Activated T-helper 17 cell treated with anti-CD3 and anti-CD28 coated beads, Interleukin-2, amount 50 U/mL, for 72 hours (primary cell): ENCODE results near the gene TPSG1. TPM values are rescaled to one million over a fixed set of nuclear protein-coding genes. Genes with fewer than 3 reads are reported as not detected.
A peak's percentile ranks its signal among the peaks of the same experiment; 100 is the strongest.
"Not testable (repeated sequence)": the region's sequence is repeated elsewhere in the genome, so short reads cannot be mapped to it uniquely, and the experiment has no call there.

ENCODE experiments used
- ATAC-seq: fragments of 150-1000 bp; cut with Tn5 transposase; replicated peaks from 2 replicates; pipeline ENCODE4 v1.10.0; 2021; ENCODE audit warnings: mild to moderate bottlenecking, moderate library complexity
- H3K27ac Mint-ChIP-seq: one replicate; pipeline ENCODE4 v1.8.0; 2022; ENCODE audit warnings: mixed read lengths
- H3K27me3 Mint-ChIP-seq: one replicate; pipeline ENCODE4 v1.8.0; 2022; ENCODE audit warnings: mixed read lengths
- H3K36me3 Mint-ChIP-seq: one replicate; pipeline ENCODE4 v1.8.0; 2022; ENCODE audit warnings: low read depth, mild to moderate bottlenecking, mixed read lengths
- H3K4me1 Mint-ChIP-seq: one replicate; pipeline ENCODE4 v1.8.0; 2022; ENCODE audit warnings: mixed read lengths
- H3K4me3 Mint-ChIP-seq: one replicate; pipeline ENCODE4 v1.8.0; 2022; ENCODE audit warnings: mild to moderate bottlenecking, mixed read lengths
- H3K9me3 Mint-ChIP-seq: one replicate; pipeline ENCODE4 v1.8.0; 2022; ENCODE audit warnings: mixed read lengths
- total RNA-seq, 2 donors: library from RNA; stranded (reverse); gene quantifications; one replicate each; pipeline ENCODE4 v1.2.3, GENCODE V29; 2022

The TPSG1 gene
- total RNA-seq, 2 donors from 2014 or later: not detected

GRCh38 chr16:1206786-1207185, 18.3 kb downstream of the TPSG1 start:
- no peaks in the 10 kb centered on the region for H3K9me3 Mint-ChIP-seq
- no peak overlapping the region for H3K27ac Mint-ChIP-seq
- no peak for ATAC-seq
- no peaks in the 10 kb centered on the region for H3K36me3 Mint-ChIP-seq
- H3K4me3 Mint-ChIP-seq: peak overlapping the region; percentile 15
- no peaks in the 10 kb centered on the region for H3K4me1 Mint-ChIP-seq
- no peaks in the 10 kb centered on the region for H3K27me3 Mint-ChIP-seq

- H3K27me3 Mint-ChIP-seq: no peaks in the 10 kb centered on the region
- no peak for ATAC-seq
- no peak overlapping the region for H3K4me3 Mint-ChIP-seq
- H3K27ac Mint-ChIP-seq: no peak overlapping the region
- H3K4me1 Mint-ChIP-seq: no peaks in the 10 kb centered on the region
- no peaks in the 10 kb centered on the region for H3K36me3 Mint-ChIP-seq
- no peaks in the 10 kb centered on the region for H3K9me3 Mint-ChIP-seq
Observed at GRCh38 chr16:1206326-1206725, 18.7 kb downstream of the TPSG1 start.

- H3K27ac Mint-ChIP-seq: no peak overlapping the region
Observed at GRCh38 chr16:1204933-1205332, 20.1 kb downstream of the TPSG1 start.

GRCh38 chr16:1202274-1202673, 22.8 kb downstream of the TPSG1 start:
- no peaks in the 10 kb centered on the region for H3K27me3 Mint-ChIP-seq
- H3K36me3 Mint-ChIP-seq: no peaks in the 10 kb centered on the region
- H3K4me1 Mint-ChIP-seq: no peaks in the 10 kb centered on the region
- no peak overlapping the region for H3K27ac Mint-ChIP-seq
- no peaks in the 10 kb centered on the region for H3K9me3 Mint-ChIP-seq
- no peak overlapping the region for H3K4me3 Mint-ChIP-seq
- no peak for ATAC-seq

More at GRCh38 chr16:1204933-1205332, 20.1 kb downstream of the TPSG1 start:
- no peaks in the 10 kb centered on the region for H3K9me3 Mint-ChIP-seq
- H3K27me3 Mint-ChIP-seq: no peaks in the 10 kb centered on the region
- no peaks in the 10 kb centered on the region for H3K4me1 Mint-ChIP-seq
- no peak for ATAC-seq
- no peaks in the 10 kb centered on the region for H3K36me3 Mint-ChIP-seq
- H3K4me3 Mint-ChIP-seq: no peak overlapping the region

- no peaks in the 10 kb centered on the region for H3K27me3 Mint-ChIP-seq
- H3K36me3 Mint-ChIP-seq: no peaks in the 10 kb centered on the region
- ATAC-seq: no peak
- no peak overlapping the region for H3K27ac Mint-ChIP-seq
- H3K4me1 Mint-ChIP-seq: no peaks in the 10 kb centered on the region
- H3K9me3 Mint-ChIP-seq: no peaks in the 10 kb centered on the region
- no peak overlapping the region for H3K4me3 Mint-ChIP-seq
Observed at GRCh38 chr16:1201444-1201843, 23.6 kb downstream of the TPSG1 start.

GRCh38 chr16:1200014-1200627, 24.9 kb downstream of the TPSG1 start:
- Mint-ChIP-seq H3K27ac (no peak overlapping the region), H3K36me3 (no peaks in the 10 kb centered on the region), H3K4me3 (no peak overlapping the region), H3K27me3 (no peaks in the 10 kb centered on the region), H3K9me3 (no peaks in the 10 kb centered on the region), H3K4me1 (no peaks in the 10 kb centered on the region)
- ATAC-seq: no peak

GRCh38 chr16:1199347-1200013, 25.6 kb downstream of the TPSG1 start:
- Mint-ChIP-seq H3K36me3 (no peaks in the 10 kb centered on the region), H3K9me3 (no peaks in the 10 kb centered on the region), H3K4me3 (no peak overlapping the region), H3K4me1 (no peaks in the 10 kb centered on the region), H3K27me3 (no peaks in the 10 kb centered on the region), H3K27ac (no peak overlapping the region)
- no peak for ATAC-seq

GRCh38 chr16:1198671-1199346, 26.3 kb downstream of the TPSG1 start:
- H3K36me3 Mint-ChIP-seq, H3K4me3 Mint-ChIP-seq, H3K27ac Mint-ChIP-seq, H3K9me3 Mint-ChIP-seq, ATAC-seq, H3K4me1 Mint-ChIP-seq, H3K27me3 Mint-ChIP-seq: not testable (repeated sequence)

- Mint-ChIP-seq H3K9me3 (no peaks in the 10 kb centered on the region), H3K4me3 (no peak overlapping the region), H3K27ac (no peak overlapping the region), H3K4me1 (no peaks in the 10 kb centered on the region), H3K27me3 (no peaks in the 10 kb centered on the region), H3K36me3 (no peaks in the 10 kb centered on the region)
- no peak for ATAC-seq
Observed at GRCh38 chr16:1198194-1198593, 26.9 kb downstream of the TPSG1 start.

GRCh38 chr16:1197237-1197866, 27.7 kb downstream of the TPSG1 start:
- Mint-ChIP-seq H3K36me3 (no peaks in the 10 kb centered on the region), H3K4me1 (no peaks in the 10 kb centered on the region), H3K4me3 (no peak overlapping the region), H3K27me3 (no peaks in the 10 kb centered on the region), H3K27ac (no peak overlapping the region), H3K9me3 (no peaks in the 10 kb centered on the region)
- no peak for ATAC-seq

GRCh38 chr16:1196494-1196893, 28.6 kb downstream of the TPSG1 start:
- ATAC-seq: no peak
- H3K4me1 Mint-ChIP-seq: no peaks in the 10 kb centered on the region
- H3K9me3 Mint-ChIP-seq: no peaks in the 10 kb centered on the region
- H3K27me3 Mint-ChIP-seq: no peaks in the 10 kb centered on the region
- H3K4me3 Mint-ChIP-seq: no peak overlapping the region
- H3K36me3 Mint-ChIP-seq: no peaks in the 10 kb centered on the region
- H3K27ac Mint-ChIP-seq: no peak overlapping the region

GRCh38 chr16:1195393-1195666, 29.7 kb downstream of the TPSG1 start:
- Mint-ChIP-seq H3K4me1 (no peaks in the 10 kb centered on the region), H3K4me3 (no peak overlapping the region), H3K36me3 (no peaks in the 10 kb centered on the region), H3K27ac (no peak overlapping the region), H3K27me3 (no peaks in the 10 kb centered on the region), H3K9me3 (no peaks in the 10 kb centered on the region)
- ATAC-seq: no peak

GRCh38 chr16:1194665-1195392, 30.2 kb downstream of the TPSG1 start:
- H3K27me3 Mint-ChIP-seq: no peaks in the 10 kb centered on the region
- H3K36me3 Mint-ChIP-seq: no peaks in the 10 kb centered on the region
- no peak overlapping the region for H3K4me3 Mint-ChIP-seq
- no peak overlapping the region for H3K27ac Mint-ChIP-seq
- ATAC-seq: peak; percentile 34
- H3K4me1 Mint-ChIP-seq: no peaks in the 10 kb centered on the region
- H3K9me3 Mint-ChIP-seq: no peaks in the 10 kb centered on the region

GRCh38 chr16:1193825-1194581, 31.1 kb downstream of the TPSG1 start:
- H3K9me3 Mint-ChIP-seq: no peaks in the 10 kb centered on the region
- H3K4me1 Mint-ChIP-seq: no peaks in the 10 kb centered on the region
- no peak for ATAC-seq
- H3K36me3 Mint-ChIP-seq: no peaks in the 10 kb centered on the region
- H3K4me3 Mint-ChIP-seq: no peak overlapping the region
- no peak overlapping the region for H3K27ac Mint-ChIP-seq
- no peaks in the 10 kb centered on the region for H3K27me3 Mint-ChIP-seq
